Urinary bladder (tissue), 4 donors: Measurements from ENCODE around the gene PPEF1. TPM values are rescaled to one million over a fixed set of nuclear protein-coding genes. Genes with fewer than 3 reads are reported as not detected.

ENCODE experiments used
- DNase-seq: peaks from one replicate; pipeline ENCODE4 v3.0.0-alpha.2; 2015; ENCODE audit errors: extremely low spot score
- H3K27ac ChIP-seq: one replicate; pipeline ENCODE4 v1.5.1; 2013; ENCODE audit warnings: low read depth, mild to moderate bottlenecking, moderate library complexity
- H3K36me3 ChIP-seq: one replicate; pipeline ENCODE4 v1.6.1; 2013; ENCODE audit warnings: mild to moderate bottlenecking, moderate library complexity; ENCODE audit not compliant: insufficient read depth
- H3K4me1 ChIP-seq: one replicate; pipeline ENCODE4 v1.6.1; 2013; ENCODE audit warnings: mild to moderate bottlenecking, moderate library complexity; ENCODE audit not compliant: insufficient read depth
- H3K4me3 ChIP-seq: one replicate; pipeline ENCODE4 v1.5.1; 2013; ENCODE audit warnings: low read depth, low read length
- WGBS: extraction: QIAGEN DNeasy Blood & Tissue Kit; methylation state at CpG from one replicate; pipeline ENCODE4 v1.1.7; 2013; 5-methylcytosine and 5-hydroxymethylcytosine counted together
- polyA plus RNA-seq: library from polyadenylated mRNA; stranded (reverse); fragments of 200-250 nt; gene quantifications from one replicate; pipeline ENCODE4 v1.2.3, GENCODE V29; 2013
- total RNA-seq: library from RNA; depleted of rRNA; stranded (reverse); fragments of >200 nt; gene quantifications from one replicate; pipeline ENCODE4 v1.2.3, GENCODE V29; 2014
- donor health status: healthy with polysubstance abuse.
- donor health status: healthy.

PPEF1 gene
- total and polyA plus RNA-seq, 2 donors, result 0.15 to 0.95 TPM

DNA sequence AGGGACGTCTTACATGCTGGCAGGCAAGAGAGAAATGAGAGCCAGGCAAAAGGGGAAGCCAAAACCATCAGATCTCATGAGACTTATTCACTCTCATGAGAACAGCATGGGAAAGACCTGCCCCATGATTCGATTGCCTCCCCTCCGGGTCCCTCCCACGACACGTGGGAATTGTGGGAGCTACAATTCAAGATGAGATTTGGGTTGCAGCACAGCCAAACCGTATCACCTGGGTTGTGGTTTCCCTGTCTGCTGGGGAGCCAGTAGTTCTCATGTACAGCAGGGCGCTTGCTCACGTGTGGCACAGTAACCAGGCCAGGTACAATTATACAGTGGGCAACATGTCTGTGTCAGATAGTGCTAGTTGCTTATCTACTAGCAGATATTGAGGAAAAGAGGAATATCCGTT, 24.5 kb upstream of the PPEF1 start:
- no peak for DNase-seq
- WGBS, result 81% methylated on average over 9 of the region's 9 CpGs
- Histone ChIP-seq H3K36me3 (no peaks in the 10 kb centered on the region), H3K4me3 (no peak overlapping the region), H3K27ac (no peak overlapping the region), H3K4me1 (no peaks in the 10 kb centered on the region)

- Histone ChIP-seq H3K4me3 (no peak overlapping the region), H3K36me3 (no peaks in the 10 kb centered on the region), H3K4me1 (no peaks in the 10 kb centered on the region), H3K27ac (no peak overlapping the region)
- DNase-seq, result no peak
- 86% methylated on average over 7 of the region's 7 CpGs for WGBS
Observed at GRCh38 chrX:18687856-18688495, 19.5 kb upstream of the PPEF1 start.

- DNase-seq, result no peak
- no peak overlapping the region for H3K4me3 ChIP-seq
- H3K4me1 ChIP-seq, result no peaks in the 10 kb centered on the region
- H3K27ac ChIP-seq, result no peak overlapping the region
- WGBS, result 39% methylated on average over 1 of the region's 1 CpG
- no peaks in the 10 kb centered on the region for H3K36me3 ChIP-seq
Observed at GRCh38 chrX:18691431-18691830, 16.0 kb upstream of the PPEF1 start.

- Histone ChIP-seq H3K4me3 (no peak overlapping the region), H3K4me1 (no peaks in the 10 kb centered on the region), H3K27ac (no peak overlapping the region), H3K36me3 (no peaks in the 10 kb centered on the region)
- no peak for DNase-seq
- WGBS, result 85% methylated on average over 4 of the region's 4 CpGs
Observed at GRCh38 chrX:18692541-18692940, 14.9 kb upstream of the PPEF1 start.

DNA sequence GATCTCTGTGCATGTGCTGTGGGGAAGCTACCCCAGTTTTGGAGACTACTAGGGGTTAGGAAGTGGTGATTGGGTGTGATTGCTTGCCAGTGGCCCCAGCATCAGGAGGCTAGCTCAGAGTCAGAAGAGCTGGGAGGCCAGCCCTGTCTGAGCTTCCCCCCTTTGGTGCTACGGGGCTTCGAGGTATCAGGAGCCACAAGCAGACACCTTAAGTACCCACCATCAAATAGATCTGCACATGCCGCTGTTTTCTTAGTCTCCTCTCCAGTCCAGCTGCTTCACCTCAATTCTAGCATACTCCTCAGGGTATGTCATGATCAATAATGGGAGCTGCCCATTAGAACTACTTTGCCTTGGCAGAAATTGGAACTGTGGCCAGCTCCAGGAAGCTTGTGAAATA, 10.8 kb upstream of the PPEF1 start:
- no peak overlapping the region for H3K27ac ChIP-seq
- H3K4me1 ChIP-seq, result no peaks in the 10 kb centered on the region
- no peak for DNase-seq
- no peaks in the 10 kb centered on the region for H3K36me3 ChIP-seq
- 85% methylated on average over 3 of the region's 3 CpGs for WGBS
- no peak overlapping the region for H3K4me3 ChIP-seq

- no peak for DNase-seq
- no peak overlapping the region for H3K27ac ChIP-seq
- no peaks in the 10 kb centered on the region for H3K4me1 ChIP-seq
- H3K4me3 ChIP-seq, result no peak overlapping the region
- no peaks in the 10 kb centered on the region for H3K36me3 ChIP-seq
- 73% methylated on average over 12 of the region's 12 CpGs for WGBS
Observed at GRCh38 chrX:18698737-18699650, 8.5 kb upstream of the PPEF1 start.

DNA sequence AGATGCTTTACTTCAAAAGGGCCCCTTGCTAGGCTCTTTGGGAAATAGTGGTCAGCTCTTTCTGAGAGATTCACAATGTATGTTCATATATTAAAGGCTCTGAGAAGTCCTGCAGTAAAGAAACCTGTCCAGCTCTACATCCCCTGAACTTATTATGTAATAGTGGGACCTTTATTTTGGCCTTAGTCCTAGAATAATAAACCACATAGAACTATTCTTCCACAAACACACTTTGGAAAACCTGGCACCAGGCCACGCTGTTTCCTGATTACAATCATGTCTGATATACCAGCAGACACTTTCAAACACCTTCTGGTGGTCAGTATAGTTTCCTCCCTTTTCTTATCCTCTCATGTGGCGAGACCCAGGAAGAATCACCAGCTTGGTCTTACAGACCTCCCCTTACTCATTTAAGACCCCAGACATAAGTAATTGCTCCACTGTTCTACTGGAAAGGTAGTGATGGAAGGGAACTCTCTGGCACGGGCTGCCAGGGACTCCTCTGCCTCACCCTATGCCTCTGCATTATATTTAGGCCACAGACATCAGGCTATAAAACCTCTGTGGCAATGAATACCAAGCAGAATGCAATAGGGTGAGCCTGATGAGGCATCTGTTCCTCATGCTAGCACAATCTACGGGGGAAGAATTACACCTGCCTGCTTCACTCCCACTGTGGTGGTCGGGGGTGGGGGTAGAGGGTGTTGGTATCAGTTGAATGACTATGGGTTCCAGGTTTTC, 5.7 kb upstream of the PPEF1 start:
- 82% methylated on average over 5 of the region's 5 CpGs for WGBS
- no peak for DNase-seq

GRCh38 chrX:18702362-18703195, 4.9 kb upstream of the PPEF1 start:
- Histone ChIP-seq H3K36me3 (no peaks in the 10 kb centered on the region), H3K4me1 (no peaks in the 10 kb centered on the region), H3K4me3 (no peak overlapping the region), H3K27ac (peak overlapping the region; percentile 45)
- no peak for DNase-seq
- 29% methylated on average over 12 of the region's 12 CpGs for WGBS

More for the DNA sequence above, 5.7 kb upstream of the PPEF1 start:
- H3K4me1 ChIP-seq, result no peaks in the 10 kb centered on the region
- peak overlapping the region; percentile 18 for H3K27ac ChIP-seq
- no peaks in the 10 kb centered on the region for H3K36me3 ChIP-seq
- H3K4me3 ChIP-seq, result no peak overlapping the region

DNA sequence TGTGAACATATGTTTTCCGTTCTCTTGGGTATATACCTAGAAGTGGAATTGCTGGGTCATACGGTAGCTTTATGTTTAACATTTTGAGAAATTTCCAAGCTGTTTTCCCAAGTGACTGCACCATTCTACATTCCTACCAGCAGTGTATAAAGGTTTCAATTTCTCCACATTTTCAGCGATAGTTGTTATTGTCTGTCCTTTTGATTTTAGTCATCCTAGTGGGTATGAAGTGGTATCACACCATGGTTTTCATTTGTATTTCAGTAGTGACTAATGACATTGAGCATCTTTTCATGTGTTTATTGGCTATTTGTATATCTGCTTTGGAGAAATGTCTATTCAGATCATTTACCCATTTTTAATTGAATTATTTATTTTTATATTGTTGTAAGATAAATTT, 2.4 kb downstream of the PPEF1 start:
- DNase-seq, result no peak
- WGBS, result 82% methylated on average over 3 of the region's 3 CpGs
- Histone ChIP-seq H3K27ac (no peak overlapping the region), H3K4me3 (no peak overlapping the region), H3K36me3 (no peaks in the 10 kb centered on the region), H3K4me1 (no peaks in the 10 kb centered on the region)

DNA sequence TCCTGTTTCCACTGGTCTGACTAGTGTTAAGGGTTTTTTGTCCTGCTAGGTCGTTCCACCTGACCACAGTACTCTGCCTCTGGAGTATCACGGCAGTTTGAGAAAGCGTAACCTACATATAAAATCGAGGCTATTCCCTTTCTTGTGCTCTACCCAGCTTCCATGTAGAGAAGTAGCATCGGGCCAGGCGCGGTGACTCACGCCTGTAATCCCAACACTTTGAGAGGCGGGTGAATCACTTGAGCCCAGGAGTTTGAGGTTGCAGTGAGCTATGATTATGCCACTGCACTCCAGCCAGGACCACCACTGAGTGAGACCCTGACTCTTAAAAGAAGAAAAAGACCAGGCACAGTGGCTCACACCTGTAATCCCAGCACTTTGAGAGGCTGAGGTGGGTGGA, 7.5 kb downstream of the PPEF1 start:
- WGBS, result 94% methylated on average over 9 of the region's 9 CpGs
- no peak overlapping the region for H3K4me3 ChIP-seq
- DNase-seq, result no peak
- no peaks in the 10 kb centered on the region for H3K4me1 ChIP-seq
- H3K27ac ChIP-seq, result no peak overlapping the region
- H3K36me3 ChIP-seq, result no peaks in the 10 kb centered on the region

- Histone ChIP-seq H3K27ac (no peak overlapping the region), H3K4me1 (no peaks in the 10 kb centered on the region), H3K36me3 (no peaks in the 10 kb centered on the region), H3K4me3 (no peak overlapping the region)
- DNase-seq, result no peak
- WGBS, result 76% methylated on average over 4 of the region's 4 CpGs
Observed at GRCh38 chrX:18719852-18720251, 12.4 kb downstream of the PPEF1 start.

DNA sequence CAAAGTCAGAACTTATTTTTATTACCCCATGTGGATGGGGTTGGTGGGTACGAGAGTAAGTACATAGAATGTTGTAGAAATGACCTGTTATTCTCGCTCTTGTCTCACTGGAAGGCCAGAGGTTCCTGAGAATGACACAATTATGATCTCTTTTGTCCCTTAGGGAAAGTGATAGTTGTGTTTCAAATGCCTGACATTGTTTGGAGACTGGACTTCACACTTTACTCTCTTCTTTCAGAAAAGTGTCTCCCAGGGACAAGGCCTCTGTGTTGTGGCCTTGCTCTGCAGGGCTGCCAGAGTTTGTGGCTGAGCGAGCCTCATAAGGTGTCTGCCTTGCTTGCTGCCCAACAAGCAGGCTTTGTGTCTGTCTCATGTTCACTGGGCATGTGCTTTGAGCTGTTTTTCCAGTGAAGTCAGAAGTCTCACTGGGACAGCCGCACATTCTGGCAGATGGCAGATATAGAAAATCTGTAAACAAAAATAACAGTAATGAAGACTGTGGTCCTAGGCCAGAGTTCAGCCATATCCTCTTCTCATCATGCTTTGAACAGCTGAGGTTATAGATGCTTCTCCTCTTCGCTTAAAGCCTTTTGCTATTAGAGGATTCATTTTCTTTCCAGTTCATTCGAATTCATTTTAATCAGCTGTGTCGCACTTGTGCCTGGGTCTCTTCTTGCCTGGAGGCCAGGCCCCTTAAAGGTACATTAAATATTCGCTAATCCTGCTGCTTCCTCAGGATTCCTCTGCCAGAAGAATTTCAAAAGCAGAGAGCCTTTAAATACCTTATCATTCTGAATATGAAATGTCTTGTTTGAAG, 14.4 kb downstream of the PPEF1 start:
- 65% methylated on average over 8 of the region's 8 CpGs for WGBS
- H3K4me1 ChIP-seq, result no peaks in the 10 kb centered on the region
- H3K4me3 ChIP-seq, result no peak overlapping the region
- H3K27ac ChIP-seq, result no peak overlapping the region
- no peaks in the 10 kb centered on the region for H3K36me3 ChIP-seq
- no peak for DNase-seq
